ENCODE data around the gene SLC27A6.
"Not testable (repeated sequence)": the region's sequence is repeated elsewhere in the genome, so short reads cannot be mapped to it uniquely, and the experiment has no call there.

The SLC27A6 gene

GRCh38 chr5:128949847-128950546, 15.3 kb upstream of the SLC27A6 start:
- TF ChIP-seq, protein P1, sequence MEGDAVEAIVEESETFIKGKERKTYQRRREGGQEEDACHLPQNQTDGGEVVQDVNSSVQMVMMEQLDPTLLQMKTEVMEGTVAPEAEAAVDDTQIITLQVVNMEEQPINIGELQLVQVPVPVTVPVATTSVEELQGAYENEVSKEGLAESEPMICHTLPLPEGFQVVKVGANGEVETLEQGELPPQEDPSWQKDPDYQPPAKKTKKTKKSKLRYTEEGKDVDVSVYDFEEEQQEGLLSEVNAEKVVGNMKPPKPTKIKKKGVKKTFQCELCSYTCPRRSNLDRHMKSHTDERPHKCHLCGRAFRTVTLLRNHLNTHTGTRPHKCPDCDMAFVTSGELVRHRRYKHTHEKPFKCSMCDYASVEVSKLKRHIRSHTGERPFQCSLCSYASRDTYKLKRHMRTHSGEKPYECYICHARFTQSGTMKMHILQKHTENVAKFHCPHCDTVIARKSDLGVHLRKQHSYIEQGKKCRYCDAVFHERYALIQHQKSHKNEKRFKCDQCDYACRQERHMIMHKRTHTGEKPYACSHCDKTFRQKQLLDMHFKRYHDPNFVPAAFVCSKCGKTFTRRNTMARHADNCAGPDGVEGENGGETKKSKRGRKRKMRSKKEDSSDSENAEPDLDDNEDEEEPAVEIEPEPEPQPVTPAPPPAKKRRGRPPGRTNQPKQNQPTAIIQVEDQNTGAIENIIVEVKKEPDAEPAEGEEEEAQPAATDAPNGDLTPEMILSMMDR (IDR thresholded peaks at IDR 0.05): no peak
- Histone ChIP-seq H3K27ac (no peak overlapping the region), H3K4me3 (no peak overlapping the region)
- no peak for DNase-seq (ENCODE audit: low spot score)

- H3K4me3 ChIP-seq; DNase-seq (ENCODE audit: low spot score): not testable (repeated sequence)
These were observed 14.0 kb upstream of the SLC27A6 start for GRCh38 chr5:128951301-128951700.

GRCh38 chr5:128956164-128956563, 9.1 kb upstream of the SLC27A6 start:
- no peak for DNase-seq (ENCODE audit: low spot score)
- Histone ChIP-seq H3K4me3 (no peak overlapping the region), H3K27ac (no peak overlapping the region)
- TF ChIP-seq, protein P1 (IDR thresholded peaks at IDR 0.05): no peak

More at GRCh38 chr5:128951301-128951700, 14.0 kb upstream of the SLC27A6 start:
- not testable (repeated sequence) for H3K27ac ChIP-seq

DNA sequence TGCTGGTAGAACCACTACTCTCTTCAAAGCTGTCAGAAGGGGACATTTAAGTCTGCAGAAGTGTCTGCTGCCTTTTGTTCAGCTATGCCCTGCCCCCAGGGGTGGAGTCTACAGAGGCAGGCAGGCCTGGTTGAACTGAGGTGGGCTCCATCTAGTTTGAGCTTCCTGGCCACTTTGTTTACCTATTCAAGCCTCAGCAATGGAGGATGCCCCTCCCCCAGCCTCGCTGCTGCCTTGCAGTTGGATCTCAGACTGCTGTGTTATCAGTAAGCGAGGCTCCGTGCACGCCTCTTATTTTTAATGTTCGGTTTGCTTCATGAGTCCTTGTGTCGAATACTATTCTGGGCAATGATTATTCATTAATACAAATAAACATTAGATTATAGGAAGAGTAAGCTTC, 3.1 kb upstream of the SLC27A6 start:
- DNase-seq (ENCODE audit: low spot score): no peak
- H3K4me3 ChIP-seq: no peak overlapping the region
- H3K27ac ChIP-seq: no peak overlapping the region
- TF ChIP-seq, protein P1 (IDR thresholded peaks at IDR 0.05): no peak

GRCh38 chr5:128965638-128966302, 482 bp downstream of the SLC27A6 start:
- Histone ChIP-seq H3K4me3 (no peak overlapping the region), H3K27ac (no peak overlapping the region)
- TF ChIP-seq, protein P1 (IDR thresholded peaks at IDR 0.05): no peak
- no peak for DNase-seq (ENCODE audit: low spot score)

DNA sequence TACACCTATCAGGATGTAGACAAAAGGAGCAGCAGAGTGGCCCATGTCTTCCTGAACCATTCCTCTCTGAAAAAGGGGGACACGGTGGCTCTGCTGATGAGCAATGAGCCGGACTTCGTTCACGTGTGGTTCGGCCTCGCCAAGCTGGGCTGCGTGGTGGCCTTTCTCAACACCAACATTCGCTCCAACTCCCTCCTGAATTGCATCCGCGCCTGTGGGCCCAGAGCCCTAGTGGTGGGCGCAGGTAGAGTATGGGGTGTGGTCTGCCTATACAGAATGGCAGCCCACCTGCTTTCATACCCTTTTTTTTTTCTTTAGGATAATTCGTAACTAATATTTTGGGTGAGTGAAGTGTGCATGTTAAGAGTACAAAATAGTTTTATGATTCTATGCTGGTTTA, 1.1 kb downstream of the SLC27A6 start:
- H3K27ac ChIP-seq: no peak overlapping the region
- no peak overlapping the region for H3K4me3 ChIP-seq
- DNase-seq (ENCODE audit: low spot score): no peak
- TF ChIP-seq, protein P1 (IDR thresholded peaks at IDR 0.05): no peak

GRCh38 chr5:128966846-128967245, 1.6 kb downstream of the SLC27A6 start:
- no peak overlapping the region for H3K27ac ChIP-seq
- no peak for DNase-seq (ENCODE audit: low spot score)
- TF ChIP-seq, protein P1 (IDR thresholded peaks at IDR 0.05): no peak
- H3K4me3 ChIP-seq: no peak overlapping the region

Measured in coronary artery (tissue), 2 donors.